ENCODE measurements around the gene PRKCD.

DNA sequence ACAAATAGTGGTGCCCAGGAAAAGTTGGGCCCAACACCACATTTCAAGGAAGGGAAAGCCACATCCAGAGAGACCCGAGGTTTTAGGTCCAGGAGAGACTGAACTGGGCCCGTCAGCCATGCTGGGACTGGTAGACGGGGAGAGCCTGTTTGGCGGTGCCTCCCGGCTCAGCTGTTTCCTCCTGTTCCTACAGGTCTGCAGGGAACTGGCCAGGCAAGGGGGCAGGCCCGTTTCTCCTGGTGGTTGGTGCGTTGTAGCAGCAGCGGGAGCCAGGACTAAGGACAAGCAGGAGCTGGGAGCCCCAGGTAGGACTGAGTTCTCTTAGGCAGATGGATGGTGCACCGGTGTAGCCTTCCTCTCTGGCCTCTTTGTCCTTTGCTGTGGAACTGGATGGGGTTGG, 3.9 kb downstream of the PRKCD start:
- no peak for TF ChIP-seq POLR2AphosphoS5 (IDR thresholded peaks at IDR 0.05)
- TF ChIP-seq, protein P1, sequence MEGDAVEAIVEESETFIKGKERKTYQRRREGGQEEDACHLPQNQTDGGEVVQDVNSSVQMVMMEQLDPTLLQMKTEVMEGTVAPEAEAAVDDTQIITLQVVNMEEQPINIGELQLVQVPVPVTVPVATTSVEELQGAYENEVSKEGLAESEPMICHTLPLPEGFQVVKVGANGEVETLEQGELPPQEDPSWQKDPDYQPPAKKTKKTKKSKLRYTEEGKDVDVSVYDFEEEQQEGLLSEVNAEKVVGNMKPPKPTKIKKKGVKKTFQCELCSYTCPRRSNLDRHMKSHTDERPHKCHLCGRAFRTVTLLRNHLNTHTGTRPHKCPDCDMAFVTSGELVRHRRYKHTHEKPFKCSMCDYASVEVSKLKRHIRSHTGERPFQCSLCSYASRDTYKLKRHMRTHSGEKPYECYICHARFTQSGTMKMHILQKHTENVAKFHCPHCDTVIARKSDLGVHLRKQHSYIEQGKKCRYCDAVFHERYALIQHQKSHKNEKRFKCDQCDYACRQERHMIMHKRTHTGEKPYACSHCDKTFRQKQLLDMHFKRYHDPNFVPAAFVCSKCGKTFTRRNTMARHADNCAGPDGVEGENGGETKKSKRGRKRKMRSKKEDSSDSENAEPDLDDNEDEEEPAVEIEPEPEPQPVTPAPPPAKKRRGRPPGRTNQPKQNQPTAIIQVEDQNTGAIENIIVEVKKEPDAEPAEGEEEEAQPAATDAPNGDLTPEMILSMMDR (IDR thresholded peaks at IDR 0.05) = no peak
- TF ChIP-seq EP300 (IDR thresholded peaks at IDR 0.05) = no peak

All from sigmoid colon (tissue), 4 donors.